ENCODE results near the gene TBX2.

TBX2 gene

GRCh38 chr17:61369751-61370150 lies 29.9 kb upstream of the TBX2 start:
- Histone ChIP-seq H3K36me3 (ENCODE audit: control insufficient read depth in 2 of 2, insufficient read depth in 2 of 2, low read length in 2 of 2) (peaks cover 0 to 4% of the 10 kb centered on the region in 2 donors), H3K9me3 (ENCODE audit: control insufficient read depth in 2 of 2, low read length in 2 of 2) (no peaks in the 10 kb centered on the region), H3K27me3 (ENCODE audit: control insufficient read depth in 1 of 2, insufficient read depth in 2 of 2, low read length in 2 of 2) (no peaks in the 10 kb centered on the region), H3K4me1 (ENCODE audit: control insufficient read depth, insufficient read depth, low read length) (no peaks in the 10 kb centered on the region), H3K27ac (ENCODE audit: low read length) (no peak overlapping the region), H3K4me3 (ENCODE audit: low read length in 2 of 2) (no peak overlapping the region), H3K9ac (ENCODE audit: low read length in 2 of 2) (no peak overlapping the region)

GRCh38 chr17:61371179-61371578 lies 28.5 kb upstream of the TBX2 start:
- Histone ChIP-seq H3K9me3 (ENCODE audit: control insufficient read depth in 2 of 2, low read length in 2 of 2) (no peaks in the 10 kb centered on the region), H3K9ac (ENCODE audit: low read length in 2 of 2) (no peak overlapping the region), H3K36me3 (ENCODE audit: control insufficient read depth in 2 of 2, insufficient read depth in 2 of 2, low read length in 2 of 2) (peaks cover 0 to 4% of the 10 kb centered on the region in 2 donors), H3K27ac (ENCODE audit: low read length) (no peak overlapping the region), H3K4me1 (ENCODE audit: control insufficient read depth, insufficient read depth, low read length) (no peaks in the 10 kb centered on the region), H3K27me3 (ENCODE audit: control insufficient read depth in 1 of 2, insufficient read depth in 2 of 2, low read length in 2 of 2) (no peaks in the 10 kb centered on the region), H3K4me3 (ENCODE audit: low read length in 2 of 2) (no peak overlapping the region)

- H3K9me3 ChIP-seq (ENCODE audit: control insufficient read depth in 2 of 2, low read length in 2 of 2) = no peaks in the 10 kb centered on the region
- H3K27me3 ChIP-seq (ENCODE audit: control insufficient read depth in 1 of 2, insufficient read depth in 2 of 2, low read length in 2 of 2) = no peaks in the 10 kb centered on the region
- H3K9ac ChIP-seq (ENCODE audit: low read length in 2 of 2) = no peak overlapping the region
- no peak overlapping the region for H3K27ac ChIP-seq (ENCODE audit: low read length)
- H3K4me1 ChIP-seq (ENCODE audit: control insufficient read depth, insufficient read depth, low read length) = no peaks in the 10 kb centered on the region
- no peak overlapping the region for H3K4me3 ChIP-seq (ENCODE audit: low read length in 2 of 2)
- H3K36me3 ChIP-seq (ENCODE audit: control insufficient read depth in 2 of 2, insufficient read depth in 2 of 2, low read length in 2 of 2) = peaks cover 0 to 4% of the 10 kb centered on the region in 2 donors
Observed at GRCh38 chr17:61371606-61372005, 28.0 kb upstream of the TBX2 start.

- Histone ChIP-seq H3K27ac (ENCODE audit: low read length) (no peak overlapping the region), H3K9ac (ENCODE audit: low read length in 2 of 2) (no peak overlapping the region)
Observed at GRCh38 chr17:61372436-61372835, 27.2 kb upstream of the TBX2 start.

GRCh38 chr17:61376931-61377838 lies 22.5 kb upstream of the TBX2 start:
- Histone ChIP-seq H3K27ac (ENCODE audit: low read length) (no peak overlapping the region), H3K4me3 (ENCODE audit: low read length in 2 of 2) (no peak overlapping the region)

More at GRCh38 chr17:61372436-61372835, 27.2 kb upstream of the TBX2 start:
- H3K4me3 ChIP-seq (ENCODE audit: low read length in 2 of 2) = no peak overlapping the region
- H3K9me3 ChIP-seq (ENCODE audit: control insufficient read depth in 2 of 2, low read length in 2 of 2) = no peaks in the 10 kb centered on the region
- H3K27me3 ChIP-seq (ENCODE audit: control insufficient read depth in 1 of 2, insufficient read depth in 2 of 2, low read length in 2 of 2) = no peaks in the 10 kb centered on the region
- H3K36me3 ChIP-seq (ENCODE audit: control insufficient read depth in 2 of 2, insufficient read depth in 2 of 2, low read length in 2 of 2) = peaks cover 0 to 4% of the 10 kb centered on the region in 2 donors
- H3K4me1 ChIP-seq (ENCODE audit: control insufficient read depth, insufficient read depth, low read length) = no peaks in the 10 kb centered on the region

GRCh38 chr17:61378658-61379456 lies 20.8 kb upstream of the TBX2 start:
- Histone ChIP-seq H3K9me3 (ENCODE audit: control insufficient read depth in 2 of 2, low read length in 2 of 2) (no peaks in the 10 kb centered on the region), H3K9ac (ENCODE audit: low read length in 2 of 2) (no peak overlapping the region), H3K4me3 (ENCODE audit: low read length in 2 of 2) (no peak overlapping the region), H3K27ac (ENCODE audit: low read length) (peak overlapping the region; percentile 11), H3K36me3 (ENCODE audit: control insufficient read depth in 2 of 2, insufficient read depth in 2 of 2, low read length in 2 of 2) (no peaks in the 10 kb centered on the region), H3K4me1 (ENCODE audit: control insufficient read depth, insufficient read depth, low read length) (peaks cover 3% of the 10 kb centered on the region), H3K27me3 (ENCODE audit: control insufficient read depth in 1 of 2, insufficient read depth in 2 of 2, low read length in 2 of 2) (no peaks in the 10 kb centered on the region)

More at GRCh38 chr17:61376931-61377838, 22.5 kb upstream of the TBX2 start:
- H3K27me3 ChIP-seq (ENCODE audit: control insufficient read depth in 1 of 2, insufficient read depth in 2 of 2, low read length in 2 of 2) = no peaks in the 10 kb centered on the region
- no peaks in the 10 kb centered on the region for H3K9me3 ChIP-seq (ENCODE audit: control insufficient read depth in 2 of 2, low read length in 2 of 2)
- no peaks in the 10 kb centered on the region for H3K36me3 ChIP-seq (ENCODE audit: control insufficient read depth in 2 of 2, insufficient read depth in 2 of 2, low read length in 2 of 2)
- H3K4me1 ChIP-seq (ENCODE audit: control insufficient read depth, insufficient read depth, low read length) = peaks cover 3% of the 10 kb centered on the region
- H3K9ac ChIP-seq (ENCODE audit: low read length in 2 of 2) = no peak overlapping the region

GRCh38 chr17:61379457-61380216 lies 20.0 kb upstream of the TBX2 start:
- Histone ChIP-seq H3K27ac (ENCODE audit: low read length) (no peak overlapping the region), H3K4me1 (ENCODE audit: control insufficient read depth, insufficient read depth, low read length) (peaks cover 3% of the 10 kb centered on the region), H3K4me3 (ENCODE audit: low read length in 2 of 2) (no peak overlapping the region), H3K9me3 (ENCODE audit: control insufficient read depth in 2 of 2, low read length in 2 of 2) (no peaks in the 10 kb centered on the region), H3K9ac (ENCODE audit: low read length in 2 of 2) (no peak overlapping the region), H3K27me3 (ENCODE audit: control insufficient read depth in 1 of 2, insufficient read depth in 2 of 2, low read length in 2 of 2) (no peaks in the 10 kb centered on the region), H3K36me3 (ENCODE audit: control insufficient read depth in 2 of 2, insufficient read depth in 2 of 2, low read length in 2 of 2) (no peaks in the 10 kb centered on the region)

- Histone ChIP-seq H3K36me3 (ENCODE audit: control insufficient read depth in 2 of 2, insufficient read depth in 2 of 2, low read length in 2 of 2) (no peaks in the 10 kb centered on the region), H3K9me3 (ENCODE audit: control insufficient read depth in 2 of 2, low read length in 2 of 2) (no peaks in the 10 kb centered on the region), H3K4me3 (ENCODE audit: low read length in 2 of 2) (no peak overlapping the region), H3K4me1 (ENCODE audit: control insufficient read depth, insufficient read depth, low read length) (peaks cover 3% of the 10 kb centered on the region), H3K27ac (ENCODE audit: low read length) (no peak overlapping the region), H3K27me3 (ENCODE audit: control insufficient read depth in 1 of 2, insufficient read depth in 2 of 2, low read length in 2 of 2) (no peaks in the 10 kb centered on the region), H3K9ac (ENCODE audit: low read length in 2 of 2) (no peak overlapping the region)
Observed at GRCh38 chr17:61380217-61380835, 19.3 kb upstream of the TBX2 start.

GRCh38 chr17:61380836-61381525 lies 18.7 kb upstream of the TBX2 start:
- Histone ChIP-seq H3K27ac (ENCODE audit: low read length) (no peak overlapping the region), H3K9ac (ENCODE audit: low read length in 2 of 2) (no peak overlapping the region), H3K9me3 (ENCODE audit: control insufficient read depth in 2 of 2, low read length in 2 of 2) (no peaks in the 10 kb centered on the region), H3K27me3 (ENCODE audit: control insufficient read depth in 1 of 2, insufficient read depth in 2 of 2, low read length in 2 of 2) (no peaks in the 10 kb centered on the region), H3K36me3 (ENCODE audit: control insufficient read depth in 2 of 2, insufficient read depth in 2 of 2, low read length in 2 of 2) (no peaks in the 10 kb centered on the region), H3K4me1 (ENCODE audit: control insufficient read depth, insufficient read depth, low read length) (peaks cover 3% of the 10 kb centered on the region), H3K4me3 (ENCODE audit: low read length in 2 of 2) (no peak overlapping the region)

Data from stomach smooth muscle (tissue), 2 donors.